ENCODE results near the gene PLCXD1.

DNA sequence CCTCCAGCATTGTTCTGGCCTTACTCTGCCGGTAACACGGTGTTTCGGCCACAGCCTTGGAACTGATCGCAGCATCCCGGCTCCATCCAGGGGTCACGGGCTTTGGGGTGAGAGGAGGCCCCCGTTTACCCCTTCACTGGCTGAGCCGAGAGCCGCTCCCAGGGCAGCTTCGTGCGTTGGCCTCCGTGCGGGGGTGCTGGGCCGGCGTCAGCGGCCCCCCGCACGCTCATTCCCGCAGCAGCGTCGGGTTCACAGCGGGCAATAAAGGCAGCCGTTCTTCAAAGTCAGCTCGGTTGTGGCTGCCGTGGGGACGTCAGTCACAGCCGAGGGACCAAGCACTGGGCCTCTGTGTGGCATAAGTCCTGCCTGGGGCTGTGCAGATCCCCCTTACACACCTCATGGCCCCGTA, 25.3 kb upstream of the PLCXD1 start:
- TF ChIP-seq, protein P1, sequence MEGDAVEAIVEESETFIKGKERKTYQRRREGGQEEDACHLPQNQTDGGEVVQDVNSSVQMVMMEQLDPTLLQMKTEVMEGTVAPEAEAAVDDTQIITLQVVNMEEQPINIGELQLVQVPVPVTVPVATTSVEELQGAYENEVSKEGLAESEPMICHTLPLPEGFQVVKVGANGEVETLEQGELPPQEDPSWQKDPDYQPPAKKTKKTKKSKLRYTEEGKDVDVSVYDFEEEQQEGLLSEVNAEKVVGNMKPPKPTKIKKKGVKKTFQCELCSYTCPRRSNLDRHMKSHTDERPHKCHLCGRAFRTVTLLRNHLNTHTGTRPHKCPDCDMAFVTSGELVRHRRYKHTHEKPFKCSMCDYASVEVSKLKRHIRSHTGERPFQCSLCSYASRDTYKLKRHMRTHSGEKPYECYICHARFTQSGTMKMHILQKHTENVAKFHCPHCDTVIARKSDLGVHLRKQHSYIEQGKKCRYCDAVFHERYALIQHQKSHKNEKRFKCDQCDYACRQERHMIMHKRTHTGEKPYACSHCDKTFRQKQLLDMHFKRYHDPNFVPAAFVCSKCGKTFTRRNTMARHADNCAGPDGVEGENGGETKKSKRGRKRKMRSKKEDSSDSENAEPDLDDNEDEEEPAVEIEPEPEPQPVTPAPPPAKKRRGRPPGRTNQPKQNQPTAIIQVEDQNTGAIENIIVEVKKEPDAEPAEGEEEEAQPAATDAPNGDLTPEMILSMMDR (IDR thresholded peaks at IDR 0.05; ENCODE audit: poor library complexity), result no peak
- no peak for TF ChIP-seq EZH2 (IDR thresholded peaks at IDR 0.05; ENCODE audit: borderline replicate concordance)
- no peak for TF ChIP-seq EZH2phosphoT487 (IDR thresholded peaks at IDR 0.05; ENCODE audit: low read depth, severe bottlenecking, unreplicated experiment)

Data from hepatocyte (in vitro differentiated cells).